ES-I3 (cell line): ENCODE results near the gene TM4SF5.
"Not testable (repeated sequence)": the region's sequence is repeated elsewhere in the genome, so short reads cannot be mapped to it uniquely, and the experiment has no call there.

Experiments
- H3K36me3 ChIP-seq: 2 replicates; pipeline ENCODE4 v1.6.1; 2013; ENCODE audit warnings: mild to moderate bottlenecking, low read length, control low read depth, moderate library complexity; ENCODE audit not compliant: insufficient read depth
- H3K4me1 ChIP-seq: 2 replicates; pipeline ENCODE4 v1.6.1; 2013; ENCODE audit warnings: mild to moderate bottlenecking, control low read depth, low read length; ENCODE audit not compliant: insufficient read depth
- H3K9ac ChIP-seq: 2 replicates; pipeline ENCODE4 v1.6.1; 2013; ENCODE audit warnings: low read depth, mild to moderate bottlenecking, low read length, moderate library complexity
- H3K9me3 ChIP-seq: 2 replicates; pipeline ENCODE4 v1.6.1; 2013; ENCODE audit warnings: mild to moderate bottlenecking, low read length, moderate library complexity; ENCODE audit not compliant: control insufficient read depth, insufficient read depth

TM4SF5 gene

GRCh38 chr17:4816826-4817225, 45.1 kb downstream of the TM4SF5 start:
- Histone ChIP-seq H3K36me3 (no peaks in the 10 kb centered on the region), H3K9me3 (no peaks in the 10 kb centered on the region), H3K4me1 (no peaks in the 10 kb centered on the region), H3K9ac (no peak overlapping the region)

GRCh38 chr17:4818276-4818675, 46.6 kb downstream of the TM4SF5 start:
- Histone ChIP-seq H3K9me3 (no peaks in the 10 kb centered on the region), H3K4me1 (no peaks in the 10 kb centered on the region), H3K9ac (no peak overlapping the region), H3K36me3 (no peaks in the 10 kb centered on the region)

GRCh38 chr17:4822835-4823234, 51.1 kb downstream of the TM4SF5 start:
- H3K4me1 ChIP-seq: 0 out of 2 replicates have a peak, but pooled peaks cover 4% of the 10 kb centered on the region
- no peaks in the 10 kb centered on the region for H3K36me3 ChIP-seq
- H3K9ac ChIP-seq: no peak overlapping the region
- H3K9me3 ChIP-seq: no peaks in the 10 kb centered on the region

GRCh38 chr17:4823373-4824089, 51.8 kb downstream of the TM4SF5 start:
- Histone ChIP-seq H3K4me1 (0 out of 2 replicates have a peak, but pooled peaks cover 4% of the 10 kb centered on the region), H3K36me3 (no peaks in the 10 kb centered on the region), H3K9me3 (no peaks in the 10 kb centered on the region), H3K9ac (no peak overlapping the region)

GRCh38 chr17:4827399-4827798, 55.7 kb downstream of the TM4SF5 start:
- Histone ChIP-seq H3K36me3 (no peaks in the 10 kb centered on the region), H3K9me3 (no peaks in the 10 kb centered on the region), H3K9ac (no peak overlapping the region; the same call in 1 of the 2 replicates), H3K4me1 (0 out of 2 replicates have a peak, but pooled peaks cover 4% of the 10 kb centered on the region)

GRCh38 chr17:4832829-4833177, 61.1 kb downstream of the TM4SF5 start:
- peak overlapping the region; percentile 80 for H3K9ac ChIP-seq
- H3K36me3 ChIP-seq, H3K9me3 ChIP-seq: not testable (repeated sequence)
- H3K4me1 ChIP-seq: peaks cover 12% of the 10 kb centered on the region
